GM19240 (cell line): Measurements from ENCODE around the gene CEMIP2.

Experiments used
- DNase-seq: peaks from one replicate; pipeline ENCODE4 v3.0.0; 2011; ENCODE audit warnings: low spot score; ENCODE audit not compliant: insufficient read length

CEMIP2 gene

GRCh38 chr9:71774920-71775319 is 6.6 kb upstream of the CEMIP2 start:
- DNase-seq, result no peak

- no peak for DNase-seq
Measured at GRCh38 chr9:71772726-71773125, 4.4 kb upstream of the CEMIP2 start.

- DNase-seq, result no peak
Measured at GRCh38 chr9:71770170-71770569, 1.9 kb upstream of the CEMIP2 start.

GRCh38 chr9:71769175-71770161 is 1.2 kb upstream of the CEMIP2 start:
- DNase-seq, result no peak

GRCh38 chr9:71767776-71768321 is 464 bp downstream of the CEMIP2 start:
- no peak for DNase-seq

GRCh38 chr9:71767163-71767775 is 1.0 kb downstream of the CEMIP2 start:
- no peak for DNase-seq

- DNase-seq, result no peak
Measured at GRCh38 chr9:71766663-71767062, 1.6 kb downstream of the CEMIP2 start.

GRCh38 chr9:71765693-71766092 is 2.6 kb downstream of the CEMIP2 start:
- no peak for DNase-seq

GRCh38 chr9:71764891-71765290 is 3.4 kb downstream of the CEMIP2 start:
- no peak for DNase-seq

- no peak for DNase-seq
Measured at GRCh38 chr9:71764463-71764862, 3.9 kb downstream of the CEMIP2 start.

GRCh38 chr9:71763832-71764231 is 4.5 kb downstream of the CEMIP2 start:
- DNase-seq, result no peak

GRCh38 chr9:71762900-71763653 is 5.2 kb downstream of the CEMIP2 start:
- DNase-seq, result no peak

- no peak for DNase-seq
Measured at GRCh38 chr9:71761938-71762353, 6.4 kb downstream of the CEMIP2 start.

- DNase-seq, result no peak
Measured at GRCh38 chr9:71760901-71761300, 7.4 kb downstream of the CEMIP2 start.

- no peak for DNase-seq
Measured at GRCh38 chr9:71758785-71759184, 9.5 kb downstream of the CEMIP2 start.

GRCh38 chr9:71758277-71758676 is 10.0 kb downstream of the CEMIP2 start:
- no peak for DNase-seq

- DNase-seq, result no peak
Measured at GRCh38 chr9:71756753-71757152, 11.6 kb downstream of the CEMIP2 start.

GRCh38 chr9:71755869-71756268 is 12.4 kb downstream of the CEMIP2 start:
- DNase-seq, result no peak

- no peak for DNase-seq
Measured at GRCh38 chr9:71755230-71755629, 13.1 kb downstream of the CEMIP2 start.

- no peak for DNase-seq
Measured at GRCh38 chr9:71754151-71754550, 14.2 kb downstream of the CEMIP2 start.

GRCh38 chr9:71752928-71753327 is 15.4 kb downstream of the CEMIP2 start:
- DNase-seq, result no peak

- no peak for DNase-seq
Measured at GRCh38 chr9:71752352-71752751, 16.0 kb downstream of the CEMIP2 start.
